Astrocyte of the cerebellum (primary cell): Measurements from ENCODE around the gene CES3.

Experiments used
- DNase-seq: peaks from one replicate; pipeline ENCODE4 v3.0.0-alpha.2; 2011; ENCODE audit warnings: low read depth
- H3K4me3 ChIP-seq: 2 replicates; pipeline ENCODE4 v1.5.1; 2011; ENCODE audit warnings: mild to moderate bottlenecking, low read depth, low read length, moderate library complexity
- in situ Hi-C: cut with HindIII; loops from 2 replicates; pipeline ENCODE4 v1.10.0; 2017; ENCODE audit warnings: low sequenced_read_pairs
- TF ChIP-seq, protein P1 (sequence below): IDR thresholded peaks from 2 replicates; pipeline ENCODE4 v1.5.1; 2012; ENCODE audit warnings: low read length, low read depth, moderate library complexity, mild to moderate bottlenecking; ENCODE audit errors: missing control alignments

The CES3 gene

DNA sequence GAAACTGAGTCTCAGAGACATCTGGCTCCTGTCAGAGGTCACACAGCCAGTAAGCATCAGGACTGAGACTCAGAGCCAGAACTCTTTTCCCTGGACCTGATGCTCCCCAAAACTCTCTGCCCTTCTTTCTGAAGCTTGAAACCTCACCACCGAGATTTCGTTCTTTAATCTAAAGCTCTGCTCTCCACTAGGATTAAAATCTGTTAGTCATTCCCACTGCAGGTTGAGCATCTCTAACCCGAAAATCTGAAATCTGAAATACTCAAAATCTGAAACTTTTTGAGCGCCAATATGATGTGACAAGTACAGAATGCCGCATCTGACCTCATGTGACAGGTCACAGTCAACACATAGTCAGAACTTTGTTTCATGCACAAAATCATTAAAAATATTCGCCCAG lies 44.5 kb upstream of the CES3 start:
- TF ChIP-seq, protein P1, sequence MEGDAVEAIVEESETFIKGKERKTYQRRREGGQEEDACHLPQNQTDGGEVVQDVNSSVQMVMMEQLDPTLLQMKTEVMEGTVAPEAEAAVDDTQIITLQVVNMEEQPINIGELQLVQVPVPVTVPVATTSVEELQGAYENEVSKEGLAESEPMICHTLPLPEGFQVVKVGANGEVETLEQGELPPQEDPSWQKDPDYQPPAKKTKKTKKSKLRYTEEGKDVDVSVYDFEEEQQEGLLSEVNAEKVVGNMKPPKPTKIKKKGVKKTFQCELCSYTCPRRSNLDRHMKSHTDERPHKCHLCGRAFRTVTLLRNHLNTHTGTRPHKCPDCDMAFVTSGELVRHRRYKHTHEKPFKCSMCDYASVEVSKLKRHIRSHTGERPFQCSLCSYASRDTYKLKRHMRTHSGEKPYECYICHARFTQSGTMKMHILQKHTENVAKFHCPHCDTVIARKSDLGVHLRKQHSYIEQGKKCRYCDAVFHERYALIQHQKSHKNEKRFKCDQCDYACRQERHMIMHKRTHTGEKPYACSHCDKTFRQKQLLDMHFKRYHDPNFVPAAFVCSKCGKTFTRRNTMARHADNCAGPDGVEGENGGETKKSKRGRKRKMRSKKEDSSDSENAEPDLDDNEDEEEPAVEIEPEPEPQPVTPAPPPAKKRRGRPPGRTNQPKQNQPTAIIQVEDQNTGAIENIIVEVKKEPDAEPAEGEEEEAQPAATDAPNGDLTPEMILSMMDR, result no peak
- in situ Hi-C loops, result no loop called here
- DNase-seq, result no peak
- H3K4me3 ChIP-seq, result no peak overlapping the region

GRCh38 chr16:66917741-66918140 lies 43.3 kb upstream of the CES3 start:
- in situ Hi-C loops, result no loop called here
- H3K4me3 ChIP-seq, result no peak overlapping the region
- TF ChIP-seq, protein P1, result no peak
- no peak for DNase-seq

DNA sequence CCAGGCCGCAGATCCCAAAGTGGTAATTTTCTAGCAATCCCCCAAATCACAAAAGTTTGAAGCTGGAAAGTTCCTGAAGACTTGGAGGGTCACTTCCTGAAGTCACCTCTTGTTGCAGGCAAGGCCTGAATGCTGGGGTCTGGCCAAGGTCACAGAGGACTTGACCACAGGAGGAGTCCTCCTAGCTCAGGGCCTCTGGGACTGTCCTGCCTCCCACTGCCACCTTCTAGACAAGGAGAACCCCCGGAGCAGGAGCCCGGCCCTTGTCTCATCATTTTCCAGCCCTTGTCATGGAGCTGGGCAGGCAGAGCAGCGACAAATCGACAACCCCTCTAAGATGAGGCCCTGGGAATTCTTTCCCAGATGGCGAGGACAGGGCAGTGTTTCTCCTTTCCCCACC lies 42.7 kb upstream of the CES3 start:
- TF ChIP-seq, protein P1, result no peak
- in situ Hi-C loops, result no loop called here
- H3K4me3 ChIP-seq, result no peak overlapping the region
- DNase-seq, result no peak

GRCh38 chr16:66918803-66919568 lies 42.1 kb upstream of the CES3 start, which contains the start of gene CDH16:
Gene CDH16, minus strand, starts transcription at chr16:66918885. Its CDS starts 820 bp downstream, at chr16:66918065.
- DNase-seq, result no peak
- TF ChIP-seq, protein P1, result no peak
- H3K4me3 ChIP-seq, result no peak within 1 kb of the TSS
- in situ Hi-C loops, result no loop called here

DNA sequence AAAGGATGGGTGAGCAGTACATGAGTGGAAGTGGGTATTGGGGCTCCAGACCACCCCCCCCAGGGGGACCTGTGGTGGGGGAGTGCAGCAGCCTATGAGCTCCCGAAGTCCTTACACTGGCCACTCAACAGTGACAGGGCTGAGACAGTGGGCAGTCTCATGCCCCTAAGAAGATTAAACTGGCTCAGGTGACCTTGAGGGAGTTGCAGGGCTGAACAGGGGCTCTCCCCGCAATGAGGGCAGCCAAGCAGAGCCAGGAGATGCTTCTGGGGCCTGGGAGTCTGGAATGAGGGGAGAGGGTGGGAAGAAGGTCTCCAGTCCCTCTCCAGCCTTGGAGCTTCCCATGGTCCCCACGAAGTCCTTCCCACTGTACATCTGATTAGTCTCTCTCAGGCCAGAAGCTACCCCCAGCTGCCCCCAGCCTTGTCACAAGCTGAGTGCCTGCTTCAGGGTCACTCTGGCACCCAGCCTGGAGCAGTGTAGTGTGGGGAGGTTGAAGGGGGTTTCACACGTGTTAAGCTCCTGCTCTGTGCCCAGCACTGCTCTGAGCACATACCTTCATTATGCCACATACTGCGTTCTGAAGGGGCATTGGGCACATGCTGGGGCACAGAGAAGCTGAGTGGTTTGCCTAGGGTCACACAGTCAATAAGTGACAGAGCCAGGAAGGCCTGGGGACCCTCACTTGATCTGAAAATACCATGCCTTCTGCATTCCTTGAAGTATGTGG lies 41.3 kb upstream of the CES3 start:
- TF ChIP-seq, protein P1, result no peak
- no peak for DNase-seq
- in situ Hi-C loops, result no loop called here
- H3K4me3 ChIP-seq, result no peak overlapping the region

DNA sequence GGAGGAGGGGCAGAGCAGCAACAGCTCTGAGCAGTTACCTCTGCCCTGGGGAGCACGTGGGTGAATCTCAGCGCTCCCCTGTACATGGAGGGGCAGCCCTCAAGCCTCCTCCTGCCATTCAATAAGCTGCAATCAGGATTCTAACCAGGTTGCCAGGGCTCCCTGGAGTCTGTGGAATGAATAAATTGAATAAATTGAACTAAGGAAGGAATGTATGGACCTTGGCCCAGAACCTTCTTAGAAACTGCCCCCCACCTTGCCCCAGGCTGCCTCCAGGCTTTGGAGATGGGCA lies 40.8 kb upstream of the CES3 start:
- no peak overlapping the region for H3K4me3 ChIP-seq
- DNase-seq, result no peak
- in situ Hi-C loops, result no loop called here
- TF ChIP-seq, protein P1, result no peak
